Left lobe of liver (tissue), 2 donors: ENCODE measurements around the gene HNRNPH2. TPM values are rescaled to one million over a fixed set of nuclear protein-coding genes. Genes with fewer than 3 reads are reported as not detected.
A peak's percentile ranks its signal among the peaks of the same experiment; 100 is the strongest.

ENCODE experiments used
- ATAC-seq: fragments of 200-7000 bp; cut with Tn5 transposase; one replicate; pipeline ENCODE4 v1.9.1; 2020; ENCODE audit warnings: mild to moderate bottlenecking, moderate library complexity
- DNase-seq: peaks from one replicate; pipeline ENCODE4 v3.0.0-alpha.2; 2020; ENCODE audit warnings: low spot score
- total RNA-seq: library from RNA; stranded (reverse); gene quantifications from one replicate; pipeline ENCODE4 v1.2.1, GENCODE V29; 2021
- donor health status: DM: no; HTN: no; CAD: no; lungs with moderate emphysema.
- donor health status: DM: no; HTN: yes; CAD: no.

The HNRNPH2 gene, protein sequence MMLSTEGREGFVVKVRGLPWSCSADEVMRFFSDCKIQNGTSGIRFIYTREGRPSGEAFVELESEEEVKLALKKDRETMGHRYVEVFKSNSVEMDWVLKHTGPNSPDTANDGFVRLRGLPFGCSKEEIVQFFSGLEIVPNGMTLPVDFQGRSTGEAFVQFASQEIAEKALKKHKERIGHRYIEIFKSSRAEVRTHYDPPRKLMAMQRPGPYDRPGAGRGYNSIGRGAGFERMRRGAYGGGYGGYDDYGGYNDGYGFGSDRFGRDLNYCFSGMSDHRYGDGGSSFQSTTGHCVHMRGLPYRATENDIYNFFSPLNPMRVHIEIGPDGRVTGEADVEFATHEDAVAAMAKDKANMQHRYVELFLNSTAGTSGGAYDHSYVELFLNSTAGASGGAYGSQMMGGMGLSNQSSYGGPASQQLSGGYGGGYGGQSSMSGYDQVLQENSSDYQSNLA
- total RNA-seq: 22.9 TPM

DNA sequence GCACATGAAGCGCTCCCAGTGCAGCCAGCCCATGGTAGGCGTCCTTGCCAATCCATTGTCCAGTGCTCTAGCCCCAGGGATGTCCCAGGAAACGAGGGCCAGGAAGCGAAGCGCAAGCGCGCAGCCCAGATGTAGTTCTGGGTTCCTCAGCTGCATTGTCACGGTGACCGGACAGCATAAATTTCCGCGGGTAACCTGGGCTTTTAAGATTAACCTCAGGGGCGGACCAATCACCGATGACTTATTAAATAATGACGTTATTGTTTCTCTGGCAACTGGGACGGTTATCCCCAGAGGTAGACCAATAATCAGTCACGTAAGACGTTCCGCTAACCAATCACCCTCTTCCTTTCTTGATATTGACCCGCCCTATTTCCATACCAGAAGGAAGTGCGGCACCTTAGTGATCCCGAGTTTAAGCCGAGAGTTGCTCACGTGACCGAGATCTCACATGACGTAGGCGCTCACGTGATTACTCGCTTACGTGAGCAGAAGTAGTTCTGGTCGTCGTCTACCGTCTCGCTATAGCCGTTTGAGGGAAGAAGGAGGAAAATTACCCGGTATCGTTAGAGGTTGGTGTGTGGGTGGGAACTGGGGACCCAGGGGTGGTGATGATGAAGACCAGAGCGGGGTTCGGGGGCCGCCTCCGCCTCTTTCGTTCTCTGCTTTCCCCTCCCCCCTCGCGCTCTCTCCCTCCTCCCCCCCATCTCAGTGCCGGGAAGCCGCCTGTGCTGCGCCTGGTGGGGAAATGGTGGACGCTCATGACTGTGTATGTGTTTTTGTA is at the start of gene HNRNPH2, which contains the start of gene GLA:
TSS of gene HNRNPH2 (plus strand) at position 475 of the 784 bp plus-strand sequence. CDS start 3,767 bp downstream, outside the sequence.
TSS of gene GLA (minus strand) at position 178 of the 784 bp plus-strand sequence. CDS start at position 156, 22 bp downstream.
- ATAC-seq (peak; percentile 90), DNase-seq (peak; percentile 91)

DNA sequence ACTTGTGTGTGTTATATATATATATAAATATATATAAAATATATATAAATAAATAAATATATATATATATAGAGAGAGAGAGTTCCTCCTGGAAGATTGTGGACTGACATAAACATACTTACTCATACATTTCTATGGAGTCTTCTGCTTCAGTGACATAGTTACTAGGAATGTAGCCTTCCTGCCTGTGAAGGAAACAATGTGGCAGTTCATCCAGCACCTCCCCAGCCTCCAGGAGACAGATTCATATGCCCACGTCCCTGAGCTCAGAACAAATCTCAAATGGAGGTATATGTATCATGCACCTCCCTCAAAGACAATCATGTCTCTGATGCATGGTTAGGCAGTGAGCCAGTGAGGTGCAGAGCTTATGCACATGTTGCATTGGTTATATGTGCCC is 48.1 kb upstream of the HNRNPH2 start:
- no peak for ATAC-seq
- DNase-seq: no peak

DNA sequence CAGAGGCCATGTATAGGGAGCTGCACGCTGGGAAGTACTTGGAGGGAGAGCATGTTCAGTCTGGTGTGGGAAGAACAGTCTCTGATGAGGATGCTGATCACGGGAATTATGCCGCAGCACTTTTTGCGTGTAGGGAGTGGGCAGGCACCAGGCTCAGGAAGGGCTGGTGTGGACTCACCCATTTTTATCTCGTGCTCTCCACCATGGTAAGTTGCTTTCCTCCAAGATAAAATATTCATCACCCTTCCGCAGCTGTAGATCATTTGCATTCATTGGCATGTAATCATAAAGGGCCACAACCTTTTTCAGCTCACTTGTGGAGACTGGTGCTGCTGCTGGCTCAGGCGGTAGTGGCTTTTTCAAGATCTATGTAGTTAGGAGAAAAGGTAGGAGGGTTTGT is 47.6 kb upstream of the HNRNPH2 start:
- ATAC-seq: no peak
- no peak for DNase-seq

DNA sequence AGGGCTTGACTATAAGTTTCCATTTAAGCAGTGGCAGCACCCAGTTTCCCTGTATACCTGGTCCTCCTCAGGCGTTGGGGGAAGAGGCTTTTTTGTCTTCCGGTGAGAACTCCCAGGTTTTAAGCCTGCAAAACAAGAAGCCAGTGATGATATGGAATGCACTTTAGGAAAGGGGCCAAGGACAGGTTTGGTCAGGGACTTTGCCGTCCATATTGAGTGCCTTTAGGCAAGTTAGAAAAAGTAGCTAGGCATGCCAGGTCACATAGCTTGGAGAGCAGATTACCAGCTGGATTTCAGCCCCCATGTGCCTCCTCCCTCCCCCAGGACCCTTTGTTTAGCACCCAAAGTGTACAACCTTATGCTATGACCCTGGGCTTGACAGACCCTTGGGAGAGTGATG is 45.9 kb upstream of the HNRNPH2 start:
- no peak for DNase-seq
- ATAC-seq: no peak

DNA sequence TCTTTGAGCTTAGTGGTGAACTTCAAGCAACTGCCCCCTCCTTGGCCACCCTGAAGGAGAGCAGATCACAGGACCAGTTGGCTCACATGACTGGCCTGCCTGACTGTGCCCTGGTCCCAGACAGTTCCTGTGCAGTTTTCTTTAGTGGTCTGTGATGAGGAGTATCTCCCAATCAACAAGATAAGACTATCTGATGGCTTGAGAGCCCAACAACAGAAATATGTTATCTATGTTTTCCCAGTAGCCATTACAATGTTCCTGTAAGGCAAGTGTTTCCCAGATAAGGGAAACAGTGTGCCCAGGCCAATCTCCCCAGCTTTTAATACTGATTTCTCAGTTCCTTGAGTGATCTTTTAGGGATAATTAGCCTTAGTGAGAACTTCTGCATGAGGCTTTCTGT is 45.3 kb upstream of the HNRNPH2 start:
- ATAC-seq (no peak), DNase-seq (no peak)

DNA sequence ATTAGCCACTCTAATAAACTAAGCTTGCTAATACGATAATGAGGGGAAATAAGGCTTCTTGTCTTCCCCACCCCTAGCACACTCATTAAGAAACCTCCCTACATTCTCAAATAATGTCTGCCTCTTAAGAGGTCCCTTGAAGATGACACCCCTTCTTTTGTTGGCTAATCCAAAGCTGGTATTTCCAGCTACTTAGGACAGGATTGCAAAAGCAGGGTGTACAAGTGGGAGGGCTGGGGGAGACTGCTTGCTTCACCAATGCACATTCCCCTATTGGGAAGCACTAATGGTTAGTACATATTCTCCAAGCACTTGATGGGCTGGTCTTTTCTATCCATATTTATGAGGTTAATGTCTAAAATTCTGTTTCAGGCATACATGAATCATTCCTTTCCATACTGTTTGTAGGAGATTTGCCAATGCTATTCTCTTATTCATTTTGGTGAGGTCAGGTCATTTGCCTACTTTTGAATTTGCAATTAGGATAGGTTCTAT is 42.7 kb upstream of the HNRNPH2 start:
- DNase-seq (no peak), ATAC-seq (no peak)

DNA sequence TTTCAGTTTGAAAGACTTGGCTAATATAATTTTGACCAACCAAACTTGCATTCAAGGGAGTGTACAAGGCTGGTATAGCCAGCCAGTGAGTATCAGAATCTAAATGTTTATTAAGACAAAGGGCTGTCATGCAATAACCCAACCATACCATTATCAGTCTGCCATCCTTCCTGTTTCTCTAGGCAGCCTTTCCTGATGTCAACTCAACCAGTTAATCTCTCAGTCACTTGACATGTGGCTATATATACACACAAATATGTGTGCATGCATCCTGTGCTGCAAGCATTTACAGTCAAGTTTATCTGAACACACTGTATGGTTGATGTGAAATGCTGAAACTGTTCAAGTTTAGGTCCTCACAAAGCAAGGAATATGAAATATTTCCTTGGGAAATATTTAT is 39.2 kb upstream of the HNRNPH2 start:
- no peak for DNase-seq
- no peak for ATAC-seq

DNA sequence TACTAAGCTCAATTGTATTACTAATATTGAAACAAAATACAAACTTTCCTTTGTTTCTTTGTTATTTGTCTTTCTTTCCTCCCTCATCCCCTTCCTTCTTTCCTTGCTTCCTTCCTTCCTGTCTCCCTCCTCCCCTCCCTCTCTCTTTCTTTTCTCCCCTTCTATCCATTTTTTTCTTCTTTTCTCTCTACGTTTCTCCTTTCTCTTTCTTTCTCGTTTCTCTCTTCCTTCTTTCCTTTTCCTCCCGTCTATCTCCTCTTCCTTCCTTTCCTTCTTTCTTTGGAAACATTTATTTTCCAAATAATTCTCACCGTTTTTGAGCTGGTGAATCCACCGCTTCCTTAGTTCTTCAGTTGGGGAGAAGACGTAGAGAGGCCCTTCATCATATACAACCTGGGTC is 38.3 kb upstream of the HNRNPH2 start:
- no peak for DNase-seq
- no peak for ATAC-seq

DNA sequence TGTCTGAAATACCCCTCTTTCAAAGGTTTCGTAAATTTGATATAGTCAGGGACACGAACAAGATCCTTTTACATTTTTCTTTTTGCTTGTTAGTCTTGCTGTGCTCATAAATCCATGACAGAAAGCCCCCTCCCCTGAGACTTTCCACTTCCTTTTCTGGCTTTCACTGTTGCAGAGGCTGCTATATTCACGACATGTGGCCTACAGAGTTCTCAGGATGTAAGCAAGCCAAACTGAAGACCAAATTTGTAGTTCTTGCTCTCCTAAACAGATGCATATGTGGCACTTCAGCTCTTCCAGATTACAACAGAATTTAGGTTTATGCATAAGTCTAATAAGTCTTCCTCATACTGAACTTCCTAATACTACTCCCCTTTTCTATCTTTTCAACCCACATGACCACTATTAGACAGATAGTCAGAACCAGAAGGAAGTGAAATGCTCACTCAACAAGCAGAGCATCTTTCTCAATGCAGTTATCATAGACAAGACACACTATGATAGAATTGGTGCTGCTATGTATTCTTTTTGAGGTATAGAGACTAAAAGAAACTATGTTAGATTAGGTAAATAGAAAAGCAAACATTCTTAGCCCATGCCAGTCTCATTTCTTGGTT is 37.0 kb upstream of the HNRNPH2 start:
- ATAC-seq: no peak
- no peak for DNase-seq

DNA sequence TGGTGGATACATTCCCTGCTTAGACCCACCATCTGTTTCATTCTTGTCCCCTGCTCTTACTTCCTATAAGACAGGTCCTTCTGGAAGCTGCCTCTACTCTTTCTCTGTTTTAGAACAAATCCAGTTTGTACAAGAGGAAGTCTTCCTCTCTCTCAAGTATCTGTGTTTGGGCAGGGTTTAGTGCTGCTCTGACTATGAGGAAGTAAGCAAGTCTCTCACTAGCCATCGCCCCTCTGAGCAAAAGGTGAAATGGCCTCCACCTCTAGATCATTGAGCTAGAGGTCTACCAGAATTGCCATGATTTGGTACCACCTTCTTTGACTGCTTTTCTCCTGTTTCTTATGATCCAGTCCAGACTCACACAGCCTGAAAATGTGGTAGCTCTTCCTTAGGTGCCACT is 30.5 kb upstream of the HNRNPH2 start:
- ATAC-seq (no peak), DNase-seq (no peak)

DNA sequence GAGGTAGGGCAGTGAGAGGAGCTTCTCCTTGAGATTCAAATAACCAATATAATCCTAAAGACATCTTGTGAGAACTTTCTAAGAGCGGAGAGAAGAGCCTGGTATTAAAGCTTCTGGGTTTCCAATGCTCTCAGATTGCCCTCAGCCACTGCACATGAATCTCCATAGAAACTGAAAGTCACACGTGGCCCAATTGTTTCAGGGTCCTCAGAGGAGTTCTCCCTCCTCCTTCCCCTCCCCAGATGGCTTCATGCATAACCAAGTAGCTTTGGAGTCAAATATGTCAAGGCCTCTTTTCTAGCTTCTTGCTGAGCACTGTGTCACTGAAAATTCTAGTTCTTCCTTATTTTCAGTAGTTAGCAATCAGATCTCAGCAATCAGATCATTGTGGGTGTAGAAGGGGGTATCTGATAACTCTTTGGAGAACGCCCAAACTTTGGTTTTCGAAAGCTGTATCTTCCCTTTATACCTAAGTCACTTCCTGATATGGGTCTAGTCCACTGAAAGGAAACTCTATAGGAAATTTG is 24.3 kb upstream of the HNRNPH2 start:
- ATAC-seq: no peak
- DNase-seq: no peak

DNA sequence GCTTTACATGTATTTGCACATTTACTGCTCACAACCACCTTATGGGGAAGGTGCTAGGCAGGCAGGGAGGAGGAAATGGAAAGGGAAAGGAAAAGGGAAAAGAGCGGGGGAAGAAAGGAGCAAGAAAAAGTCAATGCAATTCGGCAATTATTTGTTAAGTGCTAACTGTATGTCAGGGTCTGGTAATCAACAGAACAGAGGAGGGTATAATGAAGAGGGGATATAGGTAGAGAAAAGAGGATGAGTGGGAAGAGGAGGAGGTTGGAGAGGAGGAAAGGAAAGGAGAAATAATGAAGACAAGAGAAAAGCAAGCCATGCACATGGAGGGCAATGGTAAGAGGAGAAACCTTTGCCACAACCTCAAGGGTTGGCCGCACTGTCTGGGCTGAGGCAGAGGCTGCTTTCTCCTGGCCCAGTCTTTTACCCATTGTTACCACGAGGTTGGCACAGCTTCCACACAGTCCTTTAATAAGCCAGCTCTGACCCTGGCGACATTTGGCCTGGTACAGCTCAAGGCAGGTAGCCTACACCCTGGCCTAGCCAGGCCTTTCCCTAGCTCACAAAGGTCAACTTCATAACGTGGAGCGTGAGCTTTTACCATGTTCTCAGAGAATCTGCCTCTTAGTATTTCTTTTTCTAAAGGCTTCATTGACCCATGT is 22.9 kb upstream of the HNRNPH2 start:
- DNase-seq (no peak), ATAC-seq (no peak)

DNA sequence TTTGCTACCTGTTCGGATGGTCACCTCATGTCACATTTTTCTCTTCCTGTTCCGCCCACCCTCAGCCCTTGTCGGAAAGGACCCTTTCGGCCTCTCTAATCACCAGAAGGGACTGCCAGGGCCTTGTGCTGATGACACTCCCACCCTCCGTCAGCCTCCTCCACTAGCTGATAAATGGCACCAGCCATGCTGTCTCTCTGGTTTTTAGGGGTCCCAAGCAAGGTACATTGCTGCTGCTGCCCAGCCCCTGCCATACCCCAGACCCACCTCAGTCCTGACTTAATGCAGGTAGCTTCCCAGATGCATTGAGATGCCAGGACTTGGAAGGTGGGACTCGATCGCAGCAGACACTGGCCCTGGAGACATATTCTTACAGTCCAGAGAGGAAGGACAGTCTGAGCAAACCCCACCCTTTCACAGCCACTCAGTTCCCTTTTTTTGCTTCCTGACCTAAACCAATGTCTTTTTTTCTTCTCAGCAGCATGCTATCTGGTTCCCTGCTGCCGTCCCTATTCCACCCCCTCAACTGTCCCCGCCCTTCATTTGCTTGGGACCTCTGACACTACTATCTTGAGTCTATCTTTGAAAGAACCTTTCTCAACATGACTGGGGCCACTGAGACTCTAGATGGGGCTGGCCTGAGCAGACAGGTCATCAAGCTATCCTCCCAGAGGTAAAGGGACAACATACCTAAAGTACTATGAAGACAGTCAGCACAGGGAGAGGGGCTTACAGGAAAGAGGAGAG is 22.1 kb upstream of the HNRNPH2 start, which contains the start of gene BTK:
TSS of gene BTK (minus strand) at position 397 of the 747 bp plus-strand sequence. CDS start 10,907 bp downstream, outside the sequence.
- no peak for ATAC-seq
- DNase-seq: no peak

DNA sequence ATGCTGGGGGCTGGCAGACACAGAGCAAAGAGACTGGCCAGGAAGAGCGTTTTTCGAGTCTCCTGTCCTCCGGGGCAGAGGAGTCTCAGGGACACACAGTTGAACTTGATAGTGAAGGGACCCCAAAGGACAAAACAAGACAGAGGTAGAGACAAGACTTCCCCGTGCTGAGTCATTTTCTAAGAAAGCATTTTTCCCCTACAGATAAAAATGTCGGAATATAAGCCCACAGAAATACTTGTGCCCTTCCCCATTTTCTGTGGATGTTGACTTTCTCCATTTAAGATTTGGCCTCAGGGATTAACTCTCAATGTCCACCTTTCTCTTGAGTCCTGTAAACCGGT is 21.5 kb upstream of the HNRNPH2 start:
- DNase-seq (no peak), ATAC-seq (no peak)

DNA sequence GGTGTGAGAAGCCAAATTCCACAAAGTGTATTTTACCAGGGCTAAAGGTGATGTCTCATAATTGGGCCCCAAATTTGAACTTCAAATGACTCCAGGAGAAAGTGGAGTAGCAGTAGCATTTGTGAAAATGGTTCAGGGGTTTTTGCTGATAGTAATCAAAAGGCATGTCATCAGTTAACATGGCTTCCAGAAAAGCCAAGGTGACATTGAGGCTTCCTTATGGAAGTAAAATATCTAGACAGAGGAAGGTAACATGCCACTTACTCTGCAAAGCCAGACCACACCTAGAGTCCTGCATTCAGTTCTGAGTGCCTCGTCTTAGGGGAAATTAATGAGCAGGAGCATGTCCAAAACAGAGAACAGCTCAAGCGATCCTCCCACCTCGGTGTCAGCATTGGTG is 19.4 kb upstream of the HNRNPH2 start:
- no peak for ATAC-seq
- DNase-seq: no peak

DNA sequence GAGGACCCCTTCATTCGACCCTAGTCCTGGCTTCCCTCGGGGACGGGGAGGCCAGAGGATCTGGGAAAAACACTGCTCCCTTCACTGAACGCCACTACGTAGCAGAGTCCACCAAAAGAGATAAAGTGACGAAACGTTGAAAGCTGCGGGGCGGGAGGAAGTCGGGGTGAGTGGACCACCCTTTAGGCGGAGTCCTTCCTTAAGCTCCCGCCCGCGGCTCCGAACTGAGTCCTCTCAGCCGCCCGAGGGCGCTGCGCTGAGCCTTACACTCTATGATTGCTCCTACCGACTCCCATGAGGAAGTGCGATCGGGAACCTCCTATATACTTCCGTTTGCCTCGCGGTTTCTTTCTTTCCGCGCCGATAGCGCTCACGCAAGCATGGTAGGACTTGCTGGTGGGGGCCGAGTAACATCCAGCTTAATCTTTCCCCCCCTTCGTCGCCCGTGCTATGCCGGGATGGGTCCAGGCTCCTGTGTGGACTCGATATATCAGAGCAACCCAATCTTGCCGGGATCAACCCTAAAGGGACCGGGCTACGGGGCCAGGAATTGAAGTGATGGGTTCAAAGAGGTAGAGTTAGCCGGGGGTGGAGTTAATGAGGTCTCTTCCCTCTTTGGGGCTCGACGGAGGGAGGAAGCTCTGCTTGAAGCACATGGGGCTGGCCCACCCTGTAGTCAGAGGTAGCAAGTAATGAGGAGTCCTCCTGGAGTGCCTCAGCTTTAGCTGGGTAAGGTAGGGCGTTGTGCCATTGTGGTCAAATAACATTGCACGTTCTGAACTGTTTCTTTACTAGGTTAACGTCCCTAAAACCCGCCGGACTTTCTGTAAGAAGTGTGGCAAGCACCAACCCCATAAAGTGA is 17.1 kb upstream of the HNRNPH2 start, which contains the start of gene RPL36A:
TSS of gene RPL36A (plus strand) at position 348 of the 862 bp plus-strand sequence. CDS start at position 381, 33 bp downstream.
- DNase-seq: peak; percentile 82
- ATAC-seq: peak; percentile 99

DNA sequence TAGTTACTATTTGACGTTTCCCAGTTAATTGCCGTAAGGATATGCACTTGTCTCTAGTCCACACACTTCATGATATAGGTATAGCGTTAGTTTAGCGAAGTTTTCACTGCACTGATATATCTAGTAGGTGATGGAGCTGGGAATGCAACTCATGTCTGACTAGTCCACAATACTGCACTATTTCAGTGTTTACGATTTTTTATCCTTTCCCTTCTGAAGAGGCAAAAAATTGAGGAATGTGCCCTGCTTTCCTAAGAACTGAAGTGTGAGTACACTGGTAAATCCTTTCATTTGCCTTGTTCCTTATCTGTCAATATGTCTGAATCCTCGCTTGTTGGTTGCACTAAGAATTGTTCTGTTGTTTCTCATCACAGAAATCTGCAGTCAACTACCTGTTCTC is 16.2 kb upstream of the HNRNPH2 start:
- ATAC-seq: no peak
- no peak for DNase-seq

DNA sequence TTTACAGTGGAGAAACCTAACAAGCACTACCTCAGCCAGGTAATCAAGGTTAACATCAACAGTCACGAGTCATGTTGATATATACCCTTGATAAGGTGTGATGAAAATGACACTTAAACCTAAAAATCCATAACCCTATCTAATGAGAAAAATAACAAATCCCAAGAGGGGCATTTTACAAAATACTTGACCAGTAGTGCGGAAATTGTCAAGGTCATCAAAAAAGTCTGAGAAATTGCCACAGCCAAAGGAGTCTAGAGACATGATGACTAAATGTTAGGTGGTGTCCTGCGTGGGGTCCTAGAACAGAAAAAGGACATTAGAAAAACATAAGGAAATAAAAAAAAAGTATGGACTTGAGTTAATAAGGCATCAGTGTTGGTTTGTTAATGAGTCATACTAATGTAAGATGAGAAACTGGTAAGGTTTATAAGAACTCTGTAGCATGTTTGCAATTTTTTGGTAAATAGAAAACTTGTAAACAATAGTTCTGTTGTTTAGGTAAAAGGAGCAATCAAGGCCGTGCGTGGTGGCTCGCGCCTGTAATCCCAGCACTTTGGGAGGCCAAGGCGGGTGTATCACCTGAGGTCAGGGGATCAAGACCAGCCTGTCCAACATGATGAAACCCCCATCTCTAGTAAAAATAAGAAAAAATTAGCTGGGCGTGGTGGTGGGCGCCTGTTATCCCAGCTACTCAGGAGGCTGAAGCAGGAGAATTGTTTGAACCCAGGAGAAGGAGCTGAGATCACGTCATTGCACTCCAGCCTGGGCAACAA is 14.3 kb upstream of the HNRNPH2 start:
- DNase-seq: no peak
- no peak for ATAC-seq
